Measurements from ENCODE around the gene SMAD9. TPM values are rescaled to one million over a fixed set of nuclear protein-coding genes. Genes with fewer than 3 reads are reported as not detected.

SMAD9 gene
- total RNA-seq, 4 donors from 2014 or later = 5.9 to 22.9 (median 8.2) TPM

- no peak for ATAC-seq (ENCODE audit: low FRiP score)
- no peak for TF ChIP-seq CTCF (IDR thresholded peaks at IDR 0.05)
- no peak for DNase-seq (ENCODE audit: low spot score)
Measured at GRCh38 chr13:36903925-36904595, 16.0 kb downstream of the SMAD9 start.

DNA sequence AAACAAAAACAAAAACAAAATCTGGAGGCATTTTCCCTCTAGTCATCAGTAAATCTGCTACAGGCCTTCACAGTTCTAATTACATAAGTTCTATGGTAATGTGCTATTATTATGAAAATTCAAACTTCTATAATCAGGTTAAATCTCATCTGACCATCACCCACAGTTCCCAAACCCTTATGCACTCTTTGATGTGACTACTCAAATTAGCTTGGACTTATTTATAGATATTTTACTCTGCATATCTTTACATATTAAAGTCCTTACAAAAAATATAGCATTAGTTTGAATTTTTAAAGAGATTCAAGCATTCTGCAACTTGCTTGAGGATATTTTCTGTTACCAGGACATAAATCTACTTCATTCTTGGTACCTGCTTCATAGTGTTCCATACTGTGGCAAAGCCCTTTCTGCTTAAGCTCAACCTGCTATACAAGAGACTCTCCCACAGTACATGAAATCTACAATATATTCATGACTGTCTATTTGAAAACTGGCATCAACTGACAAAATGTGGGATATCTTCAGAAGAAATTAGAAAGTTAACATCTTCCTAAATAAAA lies 22.9 kb downstream of the SMAD9 start:
- DNase-seq (ENCODE audit: low spot score) (no peak), ATAC-seq (ENCODE audit: low FRiP score) (no peak)
- TF ChIP-seq CTCF (IDR thresholded peaks at IDR 0.05) = no peak

- no peak for TF ChIP-seq CTCF (IDR thresholded peaks at IDR 0.05)
- ATAC-seq (ENCODE audit: low FRiP score) (no peak), DNase-seq (ENCODE audit: low spot score) (no peak)
Measured at GRCh38 chr13:36891752-36892151, 28.3 kb downstream of the SMAD9 start.

GRCh38 chr13:36888645-36889044 lies 31.4 kb downstream of the SMAD9 start:
- ATAC-seq (ENCODE audit: low FRiP score) = no peak
- TF ChIP-seq CTCF (IDR thresholded peaks at IDR 0.05) = no peak
- DNase-seq (ENCODE audit: low spot score) = no peak

DNA sequence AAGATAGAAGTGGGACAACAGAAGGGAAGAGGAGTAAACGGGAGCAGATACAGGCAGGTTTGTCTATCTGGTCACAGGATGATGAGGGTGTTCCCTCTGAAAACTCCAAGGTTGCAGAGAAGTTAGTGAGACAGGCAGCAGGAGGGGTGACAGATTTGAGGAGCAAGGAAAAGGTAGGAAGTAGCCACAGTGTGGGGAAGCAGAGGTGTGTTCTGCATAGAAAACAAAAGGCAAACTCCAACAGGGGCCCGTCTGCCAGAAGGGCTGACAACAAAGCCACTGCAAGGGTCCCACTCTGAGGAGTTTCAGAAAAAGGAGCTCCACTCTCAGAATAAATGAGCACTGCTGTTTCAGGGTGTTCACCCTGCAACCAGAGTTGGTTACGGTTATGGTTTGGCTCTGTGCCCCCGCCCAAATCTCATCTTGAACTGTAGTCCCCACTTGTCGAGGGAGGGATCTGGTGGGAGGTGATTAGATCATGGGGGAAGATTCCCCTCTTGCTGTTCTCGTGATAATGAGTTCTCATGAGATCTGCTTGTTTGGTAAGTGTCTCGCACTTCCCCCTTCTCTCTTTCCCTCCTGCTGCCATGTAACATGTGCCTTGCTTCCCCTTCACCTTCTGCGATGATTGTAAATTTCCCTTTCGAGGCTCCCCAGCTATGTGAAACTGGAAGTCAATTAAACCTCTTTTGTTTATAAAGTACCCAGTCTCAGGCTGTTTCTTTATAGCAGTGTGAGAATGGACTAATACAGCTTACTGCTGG lies 32.1 kb downstream of the SMAD9 start:
- no peak for DNase-seq (ENCODE audit: low spot score)
- no peak for ATAC-seq (ENCODE audit: low FRiP score)
- TF ChIP-seq CTCF (IDR thresholded peaks at IDR 0.05) = no peak

- DNase-seq (ENCODE audit: low spot score) (no peak), ATAC-seq (ENCODE audit: low FRiP score) (no peak)
- no peak for TF ChIP-seq CTCF (IDR thresholded peaks at IDR 0.05)
Measured at GRCh38 chr13:36885901-36886300, 34.1 kb downstream of the SMAD9 start.
